Heart right ventricle (tissue), 16 donors: ENCODE measurements around the gene MAP7D2. TPM values are rescaled to one million over a fixed set of nuclear protein-coding genes. Genes with fewer than 3 reads are reported as not detected.

Experiments
- ATAC-seq, 8 donors: fragments of 200-7000 bp; cut with Tn5 transposase; one replicate each; pipeline ENCODE4 v1.9.1; 2020; ENCODE audit warnings: mild to moderate bottlenecking in 8 of 8, moderate library complexity in 8 of 8, moderate number of reproducible peaks in 1 of 8
- DNase-seq, 2 donors: peaks; one replicate each; pipeline ENCODE4 v3.0.0-alpha.2; 2020
- H3K27ac ChIP-seq, 10 donors: fragments of 200-600 bp; sonication (generic) in 2 of 10; one replicate each; pipeline versions ENCODE4 v1.5.0 to v1.8.0; 2020 to 2022; ENCODE audit warnings: mild to moderate bottlenecking in 3 of 10
- H3K27me3 ChIP-seq, 7 donors: fragments of 200-600 bp; one replicate each; pipeline ENCODE4 v1.8.0; 2021 to 2022; ENCODE audit warnings: mild to moderate bottlenecking in 2 of 7
- H3K36me3 ChIP-seq, 9 donors: fragments of 200-600 bp; sonication (generic) in 1 of 9; one replicate each; pipeline versions ENCODE4 v1.5.0 to v1.8.0; 2020 to 2022; ENCODE audit warnings: mild to moderate bottlenecking in 2 of 9
- H3K4me1 ChIP-seq, 9 donors: fragments of 200-600 bp; sonication (generic) in 1 of 9; one replicate each; pipeline versions ENCODE4 v1.5.0 to v1.8.0; 2020 to 2022; ENCODE audit warnings: mild to moderate bottlenecking in 4 of 9
- H3K4me3 ChIP-seq, 10 donors: fragments of 200-600 bp; sonication (generic) in 2 of 10; one replicate each; pipeline versions ENCODE4 v1.5.0 to v1.8.0; 2020 to 2022; ENCODE audit warnings: mild to moderate bottlenecking in 7 of 10, moderate library complexity in 2 of 10
- H3K9me3 ChIP-seq, 11 donors: fragments of 200-600 bp in 10 of 11; sonication (generic) in 2 of 11; one replicate each; pipeline versions ENCODE4 v1.5.0 to v1.8.0; 2013 to 2022; ENCODE audit warnings: mild to moderate bottlenecking in 2 of 11, control low read depth in 1 of 11, moderate library complexity in 1 of 11
- CTCF ChIP-seq, 9 donors: fragments of 200-600 bp; sonication (generic) in 2 of 9; IDR thresholded peaks; one replicate each; pipeline versions ENCODE4 v1.5.0 to v1.8.0; 2021 to 2022; ENCODE audit warnings: antibody characterized with exemption in 9 of 9, mild to moderate bottlenecking in 5 of 9, moderate library complexity in 1 of 9
- WGBS, 2 donors: extraction: QIAGEN DNeasy Blood & Tissue Kit; methylation state at CpG; one replicate each; pipeline ENCODE4 v1.1.7; 2013; ENCODE audit warnings: inconsistent platforms in 1 of 2; 5-methylcytosine and 5-hydroxymethylcytosine counted together
- intact Hi-C, 10 donors: fragments of 100-400 bp; cut with DNase I; formaldehyde crosslinking; loops; one replicate each; pipeline versions ENCODE4 v1.11.1 to v1.14.2; 2022
- polyA plus RNA-seq, 2 donors: library from polyadenylated mRNA; stranded (reverse); fragments of 200-250 nt; gene quantifications; one replicate each; pipeline ENCODE4 v1.2.3, GENCODE V29; 2013
- total RNA-seq, 10 donors: library from RNA; stranded (reverse); fragmentation: NEBNext Ultra II Directional in 3 of 10; extraction: Animal tissue kit (Norgen Biotek cat#: 25700) in 3 of 10; gene quantifications; one replicate each; pipeline versions ENCODE4 v1.2.1 to v1.2.4, GENCODE V29; 2021 to 2023
- donor health status: Arrhythmogenic right ventricular cardiomyopathy.
- donor health status: ischemic (EF 13 %, LVEDD 7.1; RV severe dilation, severe dysfunction).
- donor health status: healthy with polysubstance abuse.
- donor health status: DM: no; HTN: yes; CAD: no.
- donor health status: DM: no; HTN: no; CAD: no.
- donor health status: ischemic (EF 25% LVEDD 6.9; RV normal size, moderate dysfunction).
- donor health status: ischemic (EF 25% LVEDD 5.7; RV mildly dilated, moderate dysfunction).
- donor health status: healthy.
- donor health status: DM: yes; HTN: yes; CAD: no.
- donor health status: Ischemic cardiomyopathy.
- donor health status: ischemic (EF 35%, LVEDD 5.7; RV mildly dilated, moderate dysfunction).
- donor health status: nonischemic (EF 11% LVEDD 7.7; RV severe dilation, severe dysfunction).
- donor health status: DM: yes; HTN: yes; CAD: no.
- donor health status: PGD.
- donor health status: ischemic (EF 29% LVEDD 5.4; RV normal size, mild dysfunction).
- donor health status: nonischemic (EF 23%, LVEDD 6.1; RV moderate dilation, normal function).

MAP7D2 gene
- total and polyA plus RNA-seq, 12 donors: 0.03 to 0.82 (median 0.38) TPM

- no peak for TF ChIP-seq CTCF (IDR thresholded peaks at IDR 0.05)
- Histone ChIP-seq H3K36me3 (no peaks in the 10 kb centered on the region), H3K27me3 (peaks cover 0 to 24% (median 0%) of the 10 kb centered on the region in 7 donors), H3K27ac (no peak overlapping the region), H3K4me1 (no peaks in the 10 kb centered on the region), H3K9me3 (no peaks in the 10 kb centered on the region), H3K4me3 (no peak overlapping the region)
- ATAC-seq (no peak), DNase-seq (no peak)
- WGBS, 2 donors: 77 to 82% methylated on average over 4 of the region's 4 CpGs
- intact Hi-C loops: no loop called here
Observed at GRCh38 chrX:20046864-20047263, 69.8 kb downstream of the MAP7D2 start.

DNA sequence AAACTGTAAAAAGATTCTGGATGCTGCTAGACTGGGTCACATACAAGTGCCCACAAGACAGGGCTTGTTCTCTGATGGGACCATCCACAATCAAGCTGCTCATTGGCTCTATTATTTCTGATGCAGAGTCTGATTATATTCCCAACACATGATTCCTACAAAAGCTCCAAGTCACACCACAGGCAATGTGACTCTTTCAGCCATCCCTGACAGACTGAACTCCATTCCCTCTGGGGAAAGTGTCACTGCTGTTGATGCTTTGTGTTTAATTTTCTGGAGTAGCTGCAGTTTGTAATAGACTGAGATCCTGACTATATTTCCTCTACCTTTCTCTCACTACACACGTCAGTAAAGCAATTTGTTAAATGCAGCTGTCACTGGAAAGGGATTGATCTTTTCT is 70.5 kb downstream of the MAP7D2 start:
- Histone ChIP-seq H3K4me1 (no peaks in the 10 kb centered on the region), H3K27me3 (peaks cover 0 to 23% (median 0%) of the 10 kb centered on the region in 7 donors), H3K27ac (no peak overlapping the region), H3K4me3 (no peak overlapping the region), H3K9me3 (no peaks in the 10 kb centered on the region), H3K36me3 (no peaks in the 10 kb centered on the region)
- WGBS, 2 donors: 68 to 71% methylated on average over 1 of the region's 1 CpG
- no peak for TF ChIP-seq CTCF (IDR thresholded peaks at IDR 0.05)
- ATAC-seq (no peak), DNase-seq (no peak)
- intact Hi-C loops: no loop called here

DNA sequence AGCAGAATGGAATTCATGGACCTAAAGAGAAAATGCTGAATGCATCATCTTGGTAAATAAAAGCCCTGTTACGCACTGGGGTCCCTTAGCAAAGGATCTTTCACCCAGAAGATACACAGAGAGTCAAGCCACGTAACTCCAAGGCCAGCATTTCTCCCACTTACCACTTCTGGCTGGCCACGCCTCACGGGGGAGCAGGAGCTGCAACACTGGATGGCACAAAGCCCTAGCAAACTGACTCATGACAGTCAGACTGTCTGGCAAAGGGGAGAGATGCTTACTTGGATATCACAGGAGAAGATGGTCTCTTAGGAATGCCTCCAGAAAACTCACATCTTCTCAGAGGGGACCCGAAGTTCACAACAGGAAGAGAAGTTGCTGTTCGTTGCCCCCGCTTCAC is 74.5 kb downstream of the MAP7D2 start:
- WGBS, 2 donors: 88 to 90% methylated on average over 7 of the region's 7 CpGs
- Histone ChIP-seq H3K36me3 (no peaks in the 10 kb centered on the region), H3K4me3 (no peak overlapping the region), H3K9me3 (no peaks in the 10 kb centered on the region), H3K27me3 (peaks cover 0 to 10% (median 0%) of the 10 kb centered on the region in 7 donors), H3K4me1 (no peaks in the 10 kb centered on the region), H3K27ac (no peak overlapping the region)
- DNase-seq: no peak
- TF ChIP-seq CTCF (IDR thresholded peaks at IDR 0.05): no peak
- no peak for ATAC-seq
- intact Hi-C loops: no loop called here

DNA sequence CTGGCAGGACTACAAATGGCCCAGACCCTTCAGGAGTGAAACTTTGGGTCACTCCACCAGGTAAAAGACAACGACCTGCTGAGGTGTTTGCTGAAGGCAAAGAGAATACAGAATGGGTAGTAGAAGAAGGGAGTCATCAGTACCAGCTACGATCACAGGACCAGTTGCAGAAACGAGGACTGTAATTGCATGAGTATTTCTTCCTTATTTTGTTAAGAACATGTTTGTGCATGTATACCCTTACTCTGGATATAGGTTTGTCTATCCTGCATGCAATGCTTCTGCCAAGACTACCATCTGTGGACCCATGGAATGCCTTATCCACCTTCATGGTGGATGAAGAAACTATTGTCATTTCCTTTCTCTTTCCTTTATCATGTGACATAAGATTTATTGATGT is 77.7 kb downstream of the MAP7D2 start:
- ATAC-seq (no peak), DNase-seq (no peak)
- Histone ChIP-seq H3K36me3 (no peaks in the 10 kb centered on the region), H3K4me3 (no peak overlapping the region), H3K4me1 (no peaks in the 10 kb centered on the region), H3K9me3 (no peaks in the 10 kb centered on the region), H3K27me3 (peaks cover 0 to 6% (median 0%) of the 10 kb centered on the region in 7 donors), H3K27ac (no peak overlapping the region)
- intact Hi-C loops: no loop called here
- 84 to 87% methylated on average over 3 of the region's 3 CpGs for WGBS, 2 donors
- no peak for TF ChIP-seq CTCF (IDR thresholded peaks at IDR 0.05)
